ENCODE measurements around the gene ZBED4.
A peak's percentile ranks its signal among the peaks of the same experiment; 100 is the strongest.

ZBED4 gene

GRCh38 chr22:49938565-49939136 is 85.0 kb downstream of the ZBED4 start:
- FAIRE-seq: peak; percentile 67

More at GRCh38 chr22:49938565-49939136, 85.0 kb downstream of the ZBED4 start:
- DNase-seq (ENCODE audit: insufficient read length, low spot score): no peak
- no peak for TF ChIP-seq PAX5 (IDR thresholded peaks at IDR 0.05; ENCODE audit: insufficient read depth, low read length, severe bottlenecking)
- no peak for TF ChIP-seq TAF1 (IDR thresholded peaks at IDR 0.05; ENCODE audit: low read depth, low read length)
- TF ChIP-seq SPI1 (IDR thresholded peaks at IDR 0.05; ENCODE audit: low read depth, low read length): no peak
- no peak for TF ChIP-seq POU2F2 (IDR thresholded peaks at IDR 0.05; ENCODE audit: low read depth, low read length)
- TF ChIP-seq POLR2A (IDR thresholded peaks at IDR 0.05; ENCODE audit: low read depth, low read length): no peak
- TF ChIP-seq POLR2AphosphoS5 (IDR thresholded peaks at IDR 0.05; ENCODE audit: low read depth, low read length): no peak

All from GM12891 (cell line).